ENCODE data around the gene CDK12.

The CDK12 gene

DNA sequence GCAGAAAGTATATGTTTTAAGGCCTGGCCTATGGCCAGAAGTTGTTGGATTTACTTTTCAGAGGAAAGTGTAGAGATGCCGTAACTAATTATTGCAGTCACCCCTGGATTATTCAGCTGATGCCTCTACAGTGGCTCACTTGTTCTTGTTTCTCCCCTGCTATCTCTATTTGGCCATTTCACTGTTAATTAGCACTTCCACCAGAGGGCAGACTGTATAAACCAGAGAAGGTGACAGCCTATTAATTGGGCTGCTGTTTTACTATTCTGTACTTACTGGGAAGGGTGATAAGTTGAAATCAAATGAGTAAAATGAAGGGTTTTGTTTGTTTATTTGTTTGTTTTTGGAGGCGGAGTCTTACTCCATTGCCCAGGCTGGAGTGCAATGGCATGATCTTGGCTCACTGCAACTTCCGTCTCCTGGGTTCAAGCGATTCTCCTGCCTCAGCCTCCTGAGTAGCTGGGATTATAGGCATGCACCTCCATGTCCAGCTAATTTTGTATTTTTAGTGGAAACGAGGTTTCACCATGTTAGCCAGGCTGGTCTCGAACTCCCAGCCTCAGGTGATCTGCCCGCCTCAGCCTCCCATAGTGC lies 66.0 kb downstream of the CDK12 start:
- TF ChIP-seq EZH2phosphoT487 (IDR thresholded peaks at IDR 0.05; ENCODE audit: borderline replicate concordance, low read length): no peak
- TF ChIP-seq, protein P1, sequence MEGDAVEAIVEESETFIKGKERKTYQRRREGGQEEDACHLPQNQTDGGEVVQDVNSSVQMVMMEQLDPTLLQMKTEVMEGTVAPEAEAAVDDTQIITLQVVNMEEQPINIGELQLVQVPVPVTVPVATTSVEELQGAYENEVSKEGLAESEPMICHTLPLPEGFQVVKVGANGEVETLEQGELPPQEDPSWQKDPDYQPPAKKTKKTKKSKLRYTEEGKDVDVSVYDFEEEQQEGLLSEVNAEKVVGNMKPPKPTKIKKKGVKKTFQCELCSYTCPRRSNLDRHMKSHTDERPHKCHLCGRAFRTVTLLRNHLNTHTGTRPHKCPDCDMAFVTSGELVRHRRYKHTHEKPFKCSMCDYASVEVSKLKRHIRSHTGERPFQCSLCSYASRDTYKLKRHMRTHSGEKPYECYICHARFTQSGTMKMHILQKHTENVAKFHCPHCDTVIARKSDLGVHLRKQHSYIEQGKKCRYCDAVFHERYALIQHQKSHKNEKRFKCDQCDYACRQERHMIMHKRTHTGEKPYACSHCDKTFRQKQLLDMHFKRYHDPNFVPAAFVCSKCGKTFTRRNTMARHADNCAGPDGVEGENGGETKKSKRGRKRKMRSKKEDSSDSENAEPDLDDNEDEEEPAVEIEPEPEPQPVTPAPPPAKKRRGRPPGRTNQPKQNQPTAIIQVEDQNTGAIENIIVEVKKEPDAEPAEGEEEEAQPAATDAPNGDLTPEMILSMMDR (IDR thresholded peaks at IDR 0.05; ENCODE audit: low read depth, low read length, poor library complexity, severe bottlenecking): peak; percentile 66
- Histone ChIP-seq H3K4me2 (ENCODE audit: low read length) (no peak overlapping the region), H3K79me2 (ENCODE audit: control insufficient read depth, low read length) (no peaks in the 10 kb centered on the region), H3K9me3 (ENCODE audit: control insufficient read depth, insufficient read depth, low read length) (no peaks in the 10 kb centered on the region), H4K20me1 (ENCODE audit: control insufficient read depth, insufficient read depth, low read depth, low read length) (no peaks in the 10 kb centered on the region), H3K36me3 (ENCODE audit: control insufficient read depth, low read length) (peaks cover 91% of the 10 kb centered on the region), H3K27ac (ENCODE audit: low read depth, low read length) (no peak overlapping the region), H3K4me1 (ENCODE audit: control insufficient read depth, low read length) (peaks cover 12% of the 10 kb centered on the region), H3K9me2 (replicated peaks; ENCODE audit: control insufficient read depth, low read length) (no peaks in the 10 kb centered on the region), H3F3A (ENCODE audit: control insufficient read depth, insufficient read depth) (no peaks in the 10 kb centered on the region; the same call in none of the 2 replicates), H3K27me3 (ENCODE audit: control insufficient read depth, low read length) (no peaks in the 10 kb centered on the region), H3K4me3 (ENCODE audit: low read length) (no peak overlapping the region)

DNA sequence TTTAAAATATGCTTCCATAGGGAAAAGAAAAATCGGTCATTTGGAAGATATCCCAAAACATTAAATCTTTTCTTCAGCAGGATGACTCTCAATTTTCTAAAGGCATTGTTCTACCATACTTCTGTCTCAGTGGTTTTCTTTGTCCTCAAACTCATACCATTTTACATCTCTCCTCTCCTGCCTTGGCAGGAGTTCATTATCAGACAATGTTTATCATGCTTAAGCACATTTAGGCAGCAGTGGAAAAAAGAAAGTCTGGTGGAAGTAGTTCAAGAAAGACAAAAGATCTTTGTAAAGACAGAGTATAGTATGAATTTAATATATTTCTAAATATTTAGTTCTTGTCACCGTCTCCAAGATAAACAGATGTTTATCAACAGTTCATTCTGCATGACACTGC lies 68.2 kb downstream of the CDK12 start:
- Histone ChIP-seq H3K9me2 (replicated peaks; ENCODE audit: control insufficient read depth, low read length) (no peaks in the 10 kb centered on the region), H4K20me1 (ENCODE audit: control insufficient read depth, insufficient read depth, low read depth, low read length) (no peaks in the 10 kb centered on the region), H3K27ac (ENCODE audit: low read depth, low read length) (no peak overlapping the region), H3K27me3 (ENCODE audit: control insufficient read depth, low read length) (no peaks in the 10 kb centered on the region), H3K4me2 (ENCODE audit: low read length) (no peak overlapping the region), H3K9me3 (ENCODE audit: control insufficient read depth, insufficient read depth, low read length) (no peaks in the 10 kb centered on the region), H3K4me3 (ENCODE audit: low read length) (no peak overlapping the region), H3K4me1 (ENCODE audit: control insufficient read depth, low read length) (peaks cover 17% of the 10 kb centered on the region), H3K36me3 (ENCODE audit: control insufficient read depth, low read length) (peaks cover 78% of the 10 kb centered on the region), H3F3A (ENCODE audit: control insufficient read depth, insufficient read depth) (peaks cover 7% of the 10 kb centered on the region), H3K79me2 (ENCODE audit: control insufficient read depth, low read length) (no peaks in the 10 kb centered on the region)
- no peak for TF ChIP-seq EZH2phosphoT487 (IDR thresholded peaks at IDR 0.05; ENCODE audit: borderline replicate concordance, low read length)
- TF ChIP-seq, protein P1 (IDR thresholded peaks at IDR 0.05; ENCODE audit: low read depth, low read length, poor library complexity, severe bottlenecking): no peak

DNA sequence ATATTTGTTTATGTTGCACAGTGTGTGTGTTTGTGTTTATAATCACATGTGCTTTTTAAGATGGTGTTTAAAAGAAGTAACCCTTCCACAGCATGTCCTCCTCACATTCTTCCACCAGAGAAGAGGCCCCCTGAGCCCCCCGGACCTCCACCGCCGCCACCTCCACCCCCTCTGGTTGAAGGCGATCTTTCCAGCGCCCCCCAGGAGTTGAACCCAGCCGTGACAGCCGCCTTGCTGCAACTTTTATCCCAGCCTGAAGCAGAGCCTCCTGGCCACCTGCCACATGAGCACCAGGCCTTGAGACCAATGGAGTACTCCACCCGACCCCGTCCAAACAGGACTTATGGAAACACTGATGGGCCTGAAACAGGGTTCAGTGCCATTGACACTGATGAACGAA lies 69.2 kb downstream of the CDK12 start:
- H3K27me3 ChIP-seq (ENCODE audit: control insufficient read depth, low read length): no peaks in the 10 kb centered on the region
- H3K9me2 ChIP-seq (replicated peaks; ENCODE audit: control insufficient read depth, low read length): no peaks in the 10 kb centered on the region
- H3K79me2 ChIP-seq (ENCODE audit: control insufficient read depth, low read length): no peaks in the 10 kb centered on the region
- H3K4me3 ChIP-seq (ENCODE audit: low read length): no peak overlapping the region
- H3K27ac ChIP-seq (ENCODE audit: low read depth, low read length): no peak overlapping the region
- no peaks in the 10 kb centered on the region for H3K9me3 ChIP-seq (ENCODE audit: control insufficient read depth, insufficient read depth, low read length)
- no peak overlapping the region for H3K4me2 ChIP-seq (ENCODE audit: low read length)
- peaks cover 7% of the 10 kb centered on the region for H3F3A ChIP-seq (ENCODE audit: control insufficient read depth, insufficient read depth)
- TF ChIP-seq, protein P1 (IDR thresholded peaks at IDR 0.05; ENCODE audit: low read depth, low read length, poor library complexity, severe bottlenecking): no peak
- TF ChIP-seq EZH2phosphoT487 (IDR thresholded peaks at IDR 0.05; ENCODE audit: borderline replicate concordance, low read length): no peak
- H3K36me3 ChIP-seq (ENCODE audit: control insufficient read depth, low read length): peaks cover 67% of the 10 kb centered on the region
- peaks cover 17% of the 10 kb centered on the region for H3K4me1 ChIP-seq (ENCODE audit: control insufficient read depth, low read length)
- no peaks in the 10 kb centered on the region for H4K20me1 ChIP-seq (ENCODE audit: control insufficient read depth, insufficient read depth, low read depth, low read length)
